Smooth muscle cell (in vitro differentiated cells): Measurements from ENCODE around the gene PGF. TPM values are rescaled to one million over a fixed set of nuclear protein-coding genes. Genes with fewer than 3 reads are reported as not detected.

Source experiments
- DNase-seq: peaks from one replicate; lab custom pipeline; 2025; ENCODE audit not compliant: unreplicated experiment; lab: John Stamatoyannopoulos, UW
- H2AFZ ChIP-seq: fragments of 200-600 bp; sonication (generic); 2 replicates; pipeline ENCODE4 v1.6.0; 2016; ENCODE audit warnings: antibody characterized with exemption, low read depth, mild to moderate bottlenecking
- H3F3A ChIP-seq: fragments of 200-600 bp; sonication (generic); 2 replicates; pipeline ENCODE4 v1.6.0; 2017; ENCODE audit warnings: antibody characterized with exemption, low read depth
- H3K27ac ChIP-seq: fragments of 200-600 bp; sonication (generic); 2 replicates; pipeline ENCODE4 v1.5.1; 2016; ENCODE audit warnings: low read depth, mild to moderate bottlenecking
- H3K27me3 ChIP-seq: fragments of 200-600 bp; sonication (generic); 2 replicates; pipeline ENCODE4 v1.6.1; 2016; ENCODE audit warnings: low read depth, mild to moderate bottlenecking
- H3K36me3 ChIP-seq: fragments of 200-600 bp; sonication (generic); 2 replicates; pipeline ENCODE4 v1.5.1; 2016; ENCODE audit warnings: low read depth
- H3K4me1 ChIP-seq: fragments of 200-600 bp; sonication (generic); 2 replicates; pipeline ENCODE4 v1.5.1; 2016; ENCODE audit warnings: low read depth
- H3K4me2 ChIP-seq: fragments of 200-600 bp; sonication (generic); 2 replicates; pipeline ENCODE4 v1.6.0; 2016; ENCODE audit warnings: mild to moderate bottlenecking
- H3K4me3 ChIP-seq: fragments of 200-600 bp; sonication (generic); 2 replicates; pipeline ENCODE4 v1.5.1; 2016; ENCODE audit warnings: mild to moderate bottlenecking
- H3K79me2 ChIP-seq: fragments of 200-600 bp; sonication (generic); 2 replicates; pipeline ENCODE4 v1.6.0; 2016; ENCODE audit warnings: low read depth, mild to moderate bottlenecking
- H3K9ac ChIP-seq: fragments of 200-600 bp; sonication (generic); 2 replicates; pipeline ENCODE4 v1.6.0; 2016; ENCODE audit warnings: low read depth
- H3K9me3 ChIP-seq: fragments of 200-600 bp; sonication (generic); replicated peaks from 2 replicates; pipeline ENCODE4 v1.5.1; 2016; ENCODE audit warnings: low read depth
- H4K20me1 ChIP-seq: fragments of 200-600 bp; sonication (generic); 2 replicates; pipeline ENCODE4 v1.6.0; 2016; ENCODE audit warnings: low read depth
- CTCF ChIP-seq: fragments of 200-600 bp; sonication (generic); IDR thresholded peaks from 2 replicates; pipeline ENCODE4 v1.5.1; 2017; ENCODE audit warnings: borderline replicate concordance, mild to moderate bottlenecking, antibody characterized with exemption; ENCODE audit not compliant: insufficient read depth, poor library complexity, severe bottlenecking
- WGBS: methylation state at CpG from one replicate; pipeline ENCODE4 v1.1.7; 2016; ENCODE audit warnings: low lambda C conversion rate; 5-methylcytosine and 5-hydroxymethylcytosine counted together
- polyA plus RNA-seq: library from polyadenylated mRNA; unstranded; fragments of >200 nt; fragmentation: Nextera tagmentation; extraction: Ambion mirVana; gene quantifications from 2 replicates; pipeline ENCODE4 v1.2.1, GENCODE V29; 2016
- total RNA-seq: library from RNA; depleted of rRNA; stranded (reverse); fragments of >200 nt; gene quantifications from 2 replicates; pipeline ENCODE4 v1.2.3, GENCODE V29; 2014

Gene PGF
- total and polyA plus RNA-seq, 2 experiments from 2014 or later, result 15.4 to 30.6 TPM

GRCh38 chr14:74983343-74983742 is 27.9 kb upstream of the PGF start:
- Histone ChIP-seq H3K27me3 (no peaks in the 10 kb centered on the region), H4K20me1 (no peaks in the 10 kb centered on the region), H2AFZ (no peak overlapping the region), H3F3A (no peaks in the 10 kb centered on the region), H3K36me3 (no peaks in the 10 kb centered on the region), H3K79me2 (no peaks in the 10 kb centered on the region), H3K4me3 (no peak overlapping the region), H3K4me1 (peaks cover 30% of the 10 kb centered on the region), H3K9me3 (no peaks in the 10 kb centered on the region), H3K9ac (no peak overlapping the region), H3K4me2 (no peak overlapping the region), H3K27ac (no peak overlapping the region)
- WGBS, result 95% methylated on average over 1 of the region's 1 CpG
- DNase-seq, result no peak
- no peak for TF ChIP-seq CTCF

- Histone ChIP-seq H3K4me1 (peaks cover 34% of the 10 kb centered on the region), H3K27ac (no peak overlapping the region), H3K9me3 (no peaks in the 10 kb centered on the region), H3F3A (no peaks in the 10 kb centered on the region), H3K36me3 (no peaks in the 10 kb centered on the region), H4K20me1 (no peaks in the 10 kb centered on the region), H3K79me2 (no peaks in the 10 kb centered on the region), H3K27me3 (no peaks in the 10 kb centered on the region), H3K4me2 (no peak overlapping the region), H3K4me3 (no peak overlapping the region), H2AFZ (no peak overlapping the region), H3K9ac (no peak overlapping the region)
- TF ChIP-seq CTCF, result no peak
- 96% methylated on average over 4 of the region's 4 CpGs for WGBS
- no peak for DNase-seq
Observed at GRCh38 chr14:74982661-74983060, 27.3 kb upstream of the PGF start.

GRCh38 chr14:74981833-74982232 is 26.4 kb upstream of the PGF start:
- Histone ChIP-seq H3K4me2 (no peak overlapping the region), H3K27ac (no peak overlapping the region), H3K4me1 (peaks cover 34% of the 10 kb centered on the region), H3K9ac (no peak overlapping the region), H2AFZ (no peak overlapping the region), H3K27me3 (no peaks in the 10 kb centered on the region), H3K36me3 (no peaks in the 10 kb centered on the region), H3K4me3 (no peak overlapping the region), H3K79me2 (no peaks in the 10 kb centered on the region), H3K9me3 (no peaks in the 10 kb centered on the region), H4K20me1 (no peaks in the 10 kb centered on the region), H3F3A (no peaks in the 10 kb centered on the region)
- 98% methylated on average over 5 of the region's 5 CpGs for WGBS
- TF ChIP-seq CTCF, result no peak
- no peak for DNase-seq

- Histone ChIP-seq H3K36me3 (no peaks in the 10 kb centered on the region), H4K20me1 (no peaks in the 10 kb centered on the region), H3K4me3 (no peak overlapping the region), H3K9ac (no peak overlapping the region), H3K27ac (no peak overlapping the region), H3K9me3 (no peaks in the 10 kb centered on the region), H3K27me3 (no peaks in the 10 kb centered on the region), H2AFZ (peak overlapping the region; percentile 64), H3F3A (no peaks in the 10 kb centered on the region), H3K4me1 (peaks cover 34% of the 10 kb centered on the region), H3K4me2 (peak overlapping the region; percentile 44), H3K79me2 (no peaks in the 10 kb centered on the region)
- TF ChIP-seq CTCF, result no peak
- DNase-seq, result no peak
- WGBS, result 93% methylated on average over 9 of the region's 9 CpGs
Observed at GRCh38 chr14:74981462-74981782, 26.0 kb upstream of the PGF start.
